Heart right ventricle (tissue), 16 donors: Measurements from ENCODE around the gene PTPN22. TPM values are rescaled to one million over a fixed set of nuclear protein-coding genes. Genes with fewer than 3 reads are reported as not detected.

ENCODE experiments used
- ATAC-seq, 8 donors: fragments of 200-7000 bp; cut with Tn5 transposase; one replicate each; pipeline ENCODE4 v1.9.1; 2020; ENCODE audit warnings: mild to moderate bottlenecking in 8 of 8, moderate library complexity in 8 of 8, moderate number of reproducible peaks in 1 of 8
- DNase-seq, 2 donors: peaks; one replicate each; pipeline ENCODE4 v3.0.0-alpha.2; 2020
- H3K27ac ChIP-seq, 10 donors: fragments of 200-600 bp; sonication (generic) in 2 of 10; one replicate each; pipeline versions ENCODE4 v1.5.0 to v1.8.0; 2020 to 2022; ENCODE audit warnings: mild to moderate bottlenecking in 3 of 10
- H3K27me3 ChIP-seq, 7 donors: fragments of 200-600 bp; one replicate each; pipeline ENCODE4 v1.8.0; 2021 to 2022; ENCODE audit warnings: mild to moderate bottlenecking in 2 of 7
- H3K36me3 ChIP-seq, 9 donors: fragments of 200-600 bp; sonication (generic) in 1 of 9; one replicate each; pipeline versions ENCODE4 v1.5.0 to v1.8.0; 2020 to 2022; ENCODE audit warnings: mild to moderate bottlenecking in 2 of 9
- H3K4me1 ChIP-seq, 9 donors: fragments of 200-600 bp; sonication (generic) in 1 of 9; one replicate each; pipeline versions ENCODE4 v1.5.0 to v1.8.0; 2020 to 2022; ENCODE audit warnings: mild to moderate bottlenecking in 4 of 9
- H3K4me3 ChIP-seq, 10 donors: fragments of 200-600 bp; sonication (generic) in 2 of 10; one replicate each; pipeline versions ENCODE4 v1.5.0 to v1.8.0; 2020 to 2022; ENCODE audit warnings: mild to moderate bottlenecking in 7 of 10, moderate library complexity in 2 of 10
- H3K9me3 ChIP-seq, 11 donors: fragments of 200-600 bp in 10 of 11; sonication (generic) in 2 of 11; one replicate each; pipeline versions ENCODE4 v1.5.0 to v1.8.0; 2013 to 2022; ENCODE audit warnings: mild to moderate bottlenecking in 2 of 11, control low read depth in 1 of 11, moderate library complexity in 1 of 11
- CTCF ChIP-seq, 9 donors: fragments of 200-600 bp; sonication (generic) in 2 of 9; IDR thresholded peaks; one replicate each; pipeline versions ENCODE4 v1.5.0 to v1.8.0; 2021 to 2022; ENCODE audit warnings: antibody characterized with exemption in 9 of 9, mild to moderate bottlenecking in 5 of 9, moderate library complexity in 1 of 9
- WGBS, 2 donors: extraction: QIAGEN DNeasy Blood & Tissue Kit; methylation state at CpG; one replicate each; pipeline ENCODE4 v1.1.7; 2013; ENCODE audit warnings: inconsistent platforms in 1 of 2; 5-methylcytosine and 5-hydroxymethylcytosine counted together
- intact Hi-C, 10 donors: fragments of 100-400 bp; cut with DNase I; formaldehyde crosslinking; loops; one replicate each; pipeline versions ENCODE4 v1.11.1 to v1.14.2; 2022
- polyA plus RNA-seq, 2 donors: library from polyadenylated mRNA; stranded (reverse); fragments of 200-250 nt; gene quantifications; one replicate each; pipeline ENCODE4 v1.2.3, GENCODE V29; 2013
- total RNA-seq, 10 donors: library from RNA; stranded (reverse); fragmentation: NEBNext Ultra II Directional in 3 of 10; extraction: Animal tissue kit (Norgen Biotek cat#: 25700) in 3 of 10; gene quantifications; one replicate each; pipeline versions ENCODE4 v1.2.1 to v1.2.4, GENCODE V29; 2021 to 2023
- donor health status: Arrhythmogenic right ventricular cardiomyopathy.
- donor health status: ischemic (EF 13 %, LVEDD 7.1; RV severe dilation, severe dysfunction).
- donor health status: healthy with polysubstance abuse.
- donor health status: DM: no; HTN: yes; CAD: no.
- donor health status: DM: no; HTN: no; CAD: no.
- donor health status: ischemic (EF 25% LVEDD 6.9; RV normal size, moderate dysfunction).
- donor health status: ischemic (EF 25% LVEDD 5.7; RV mildly dilated, moderate dysfunction).
- donor health status: healthy.
- donor health status: DM: yes; HTN: yes; CAD: no.
- donor health status: Ischemic cardiomyopathy.
- donor health status: ischemic (EF 35%, LVEDD 5.7; RV mildly dilated, moderate dysfunction).
- donor health status: nonischemic (EF 11% LVEDD 7.7; RV severe dilation, severe dysfunction).
- donor health status: DM: yes; HTN: yes; CAD: no.
- donor health status: PGD.
- donor health status: ischemic (EF 29% LVEDD 5.4; RV normal size, mild dysfunction).
- donor health status: nonischemic (EF 23%, LVEDD 6.1; RV moderate dilation, normal function).

PTPN22 gene
- total and polyA plus RNA-seq, 12 donors: 0.13 to 3.3 (median 0.54) TPM

DNA sequence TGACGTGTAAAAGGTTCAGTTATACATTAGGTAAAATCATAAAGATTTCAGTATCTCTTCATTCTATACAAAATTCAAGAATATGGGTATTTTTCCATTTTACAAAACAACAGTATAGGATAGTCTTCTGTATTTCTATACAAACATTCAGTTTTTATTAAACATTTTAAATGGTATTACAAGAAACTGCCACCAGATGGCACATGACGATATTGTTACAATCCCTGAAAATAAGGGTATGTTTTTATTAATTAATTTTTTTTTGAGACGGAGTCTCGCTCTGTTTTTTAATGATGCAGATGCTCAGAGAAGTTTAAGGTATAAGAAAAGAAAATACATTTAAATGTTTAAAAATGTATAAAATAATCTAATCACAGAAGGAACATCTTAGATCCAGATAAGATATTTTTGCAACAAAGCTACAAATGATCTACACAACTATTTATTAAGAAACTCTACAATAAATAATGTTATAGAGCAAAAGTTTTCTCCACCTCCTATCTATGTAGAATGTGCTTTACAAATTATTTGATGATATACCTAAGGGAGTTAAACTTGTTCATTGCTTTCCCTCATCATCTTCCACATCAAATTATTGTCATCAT is 35.7 kb downstream of the PTPN22 start:
- 18% methylated on average over 4 of the region's 4 CpGs for WGBS, 2 donors

GRCh38 chr1:113834716-113835115 is 36.8 kb downstream of the PTPN22 start:
- ATAC-seq (no peak), DNase-seq (no peak)
- Histone ChIP-seq H3K9me3 (no peaks in the 10 kb centered on the region), H3K36me3 (peaks cover 0 to 49% (median 0%) of the 10 kb centered on the region in 9 donors), H3K27me3 (peaks cover 0 to 3% (median 0%) of the 10 kb centered on the region in 7 donors), H3K4me3 (no peak overlapping the region), H3K27ac (no peak overlapping the region), H3K4me1 (peaks cover 0 to 4% (median 0%) of the 10 kb centered on the region in 9 donors)
- intact Hi-C loops: loop anchor here (1.0 to 10.0 kb wide), 10 partner anchors 68 to 460 kb away; partner anchors contain the start of genes DCLRE1B (in 6 of the 10), AP4B1 (in 3 of the 10) and OLFML3 (in 2 of the 10)
- no peak for TF ChIP-seq CTCF (IDR thresholded peaks at IDR 0.05)
- 94 to 95% methylated on average over 2 of the region's 2 CpGs for WGBS, 2 donors

More for the DNA sequence above, 35.7 kb downstream of the PTPN22 start:
- H3K36me3 ChIP-seq: peaks cover 0 to 44% (median 0%) of the 10 kb centered on the region in 9 donors
- no peak overlapping the region for H3K27ac ChIP-seq
- H3K4me1 ChIP-seq: peaks cover 0 to 4% (median 0%) of the 10 kb centered on the region in 9 donors
- H3K4me3 ChIP-seq: no peak overlapping the region
- DNase-seq: no peak
- intact Hi-C loops: loop anchor here (1.0 to 10.0 kb wide), 10 partner anchors 67 to 459 kb away; partner anchors contain the start of genes DCLRE1B (in 6 of the 10), AP4B1 (in 3 of the 10) and OLFML3 (in 2 of the 10)
- H3K9me3 ChIP-seq: no peaks in the 10 kb centered on the region
- peaks cover 0 to 3% (median 0%) of the 10 kb centered on the region in 7 donors for H3K27me3 ChIP-seq
- TF ChIP-seq CTCF (IDR thresholded peaks at IDR 0.05): peak; percentile 47 to 79 (median 66)
- no peak for ATAC-seq

DNA sequence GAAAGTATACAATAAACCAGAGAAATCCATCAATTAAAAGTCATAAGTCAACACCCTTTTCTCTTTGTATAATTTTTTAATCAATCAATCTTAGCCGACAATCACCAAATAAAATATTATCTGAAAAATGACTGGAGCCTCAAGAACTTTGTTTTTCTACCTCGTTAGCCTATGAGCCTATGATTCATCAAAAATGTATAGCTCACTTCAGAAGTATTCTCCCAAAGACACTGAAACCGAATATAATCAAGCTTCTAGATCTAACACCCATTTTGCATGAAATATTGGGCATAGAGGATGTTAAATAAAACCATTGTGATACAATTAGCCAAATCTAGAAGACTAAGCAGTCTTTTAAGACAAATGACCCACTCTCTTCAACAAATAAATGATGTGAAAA is 41.5 kb downstream of the PTPN22 start:
- Histone ChIP-seq H3K27me3 (peaks cover 0 to 3% (median 0%) of the 10 kb centered on the region in 7 donors), H3K27ac (no peak overlapping the region), H3K9me3 (no peaks in the 10 kb centered on the region), H3K36me3 (peaks cover 0 to 59% (median 0%) of the 10 kb centered on the region in 9 donors), H3K4me3 (no peak overlapping the region), H3K4me1 (no peaks in the 10 kb centered on the region)
- ATAC-seq (no peak), DNase-seq (no peak)
- 74 to 75% methylated on average over 3 of the region's 3 CpGs for WGBS, 2 donors
- no peak for TF ChIP-seq CTCF (IDR thresholded peaks at IDR 0.05)
- intact Hi-C loops: loop anchor here in 7 of 10 donors (5.0 to 10.0 kb wide), 6 partner anchors 75 to 465 kb away; partner anchors contain the start of genes AP4B1 (in 2 of the 7), DCLRE1B (in 2 of the 7) and OLFML3 (in 2 of the 7)

DNA sequence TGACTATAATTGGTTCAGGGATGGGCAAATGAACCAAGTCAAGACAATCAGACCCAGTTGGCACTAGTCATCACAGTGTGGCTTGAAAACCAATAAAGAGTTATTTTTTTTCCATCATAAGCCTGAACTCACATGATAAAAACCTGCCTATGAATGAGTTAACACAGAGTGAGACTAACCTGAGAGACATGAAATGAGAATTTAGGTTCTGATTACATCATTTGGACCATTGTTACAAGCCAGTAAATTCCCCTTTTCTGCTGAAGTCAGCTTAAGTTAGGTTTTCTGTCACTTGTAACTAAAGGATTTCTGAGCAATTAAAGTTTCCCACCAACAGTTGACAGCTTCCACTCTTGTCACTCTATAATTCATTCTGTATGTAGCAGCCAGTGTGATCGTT is 49.6 kb downstream of the PTPN22 start:
- no peaks in the 10 kb centered on the region for H3K9me3 ChIP-seq
- no peak for ATAC-seq
- no peak overlapping the region for H3K27ac ChIP-seq
- no peak for DNase-seq
- H3K36me3 ChIP-seq: peaks cover 0 to 39% (median 0%) of the 10 kb centered on the region in 9 donors
- no peak for TF ChIP-seq CTCF (IDR thresholded peaks at IDR 0.05)
- 64 to 85% methylated on average over 1 of the region's 1 CpG for WGBS, 2 donors
- intact Hi-C loops: no loop called here
- H3K4me3 ChIP-seq: no peak overlapping the region
- no peaks in the 10 kb centered on the region for H3K27me3 ChIP-seq
- H3K4me1 ChIP-seq: no peaks in the 10 kb centered on the region
